IPS-18a (cell line): ENCODE results near the gene KLHL29.

ENCODE experiments used
- H3K27ac ChIP-seq: one replicate; pipeline ENCODE4 v1.5.1; 2013; ENCODE audit warnings: low read length
- H3K27me3 ChIP-seq: one replicate; pipeline ENCODE4 v1.6.1; 2013; ENCODE audit warnings: mild to moderate bottlenecking, low read length; ENCODE audit not compliant: control insufficient read depth, insufficient read depth
- H3K36me3 ChIP-seq: one replicate; pipeline ENCODE4 v1.6.1; 2013; ENCODE audit warnings: low read depth, low read length; ENCODE audit not compliant: control insufficient read depth
- H3K4me1 ChIP-seq: one replicate; pipeline ENCODE4 v1.6.1; 2013; ENCODE audit warnings: low read depth, low read length; ENCODE audit not compliant: control insufficient read depth
- H3K4me3 ChIP-seq: one replicate; pipeline ENCODE4 v1.5.1; 2013; ENCODE audit warnings: low read length
- H3K9ac ChIP-seq: one replicate; pipeline ENCODE4 v1.6.1; 2013; ENCODE audit warnings: mild to moderate bottlenecking, low read length, moderate library complexity
- H3K9me3 ChIP-seq: one replicate; pipeline ENCODE4 v1.6.1; 2013; ENCODE audit warnings: low read depth, low read length; ENCODE audit not compliant: control insufficient read depth

The KLHL29 gene

DNA sequence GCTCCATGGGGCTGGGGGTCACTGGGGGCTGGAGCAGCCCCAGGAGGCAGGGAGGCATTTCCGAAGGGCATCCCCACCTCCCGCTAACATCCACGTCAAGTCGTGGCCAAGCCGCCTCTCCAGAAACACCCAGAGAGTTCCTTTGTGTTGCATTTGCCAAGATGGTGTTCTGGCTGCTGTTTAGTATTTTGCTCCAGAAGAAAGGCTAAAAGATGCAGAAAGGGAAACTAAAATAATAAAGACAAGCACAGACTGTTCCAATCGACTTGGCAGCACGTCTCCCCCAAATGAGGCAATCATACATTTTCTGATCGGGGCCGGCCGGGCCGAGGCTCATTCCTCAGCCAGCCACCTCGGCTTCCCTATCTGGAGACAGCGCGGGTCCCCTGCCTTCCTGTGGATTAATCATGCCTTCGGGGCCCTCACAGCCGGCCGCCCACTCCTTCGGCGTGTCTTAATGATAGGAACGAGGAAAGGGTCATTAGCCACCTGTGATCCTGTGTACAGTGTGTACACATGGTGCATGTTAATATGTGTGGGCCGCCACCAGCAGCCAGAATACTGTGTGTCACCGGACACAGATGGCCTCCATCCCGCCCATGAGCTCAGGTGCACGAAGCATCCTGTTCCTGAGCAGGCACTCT is 169.2 kb downstream of the KLHL29 start:
- H3K9me3 ChIP-seq = no peaks in the 10 kb centered on the region
- no peak overlapping the region for H3K4me3 ChIP-seq
- no peaks in the 10 kb centered on the region for H3K27me3 ChIP-seq
- H3K27ac ChIP-seq = no peak overlapping the region
- no peaks in the 10 kb centered on the region for H3K36me3 ChIP-seq
- peaks cover 11% of the 10 kb centered on the region for H3K4me1 ChIP-seq
- H3K9ac ChIP-seq = no peak overlapping the region

DNA sequence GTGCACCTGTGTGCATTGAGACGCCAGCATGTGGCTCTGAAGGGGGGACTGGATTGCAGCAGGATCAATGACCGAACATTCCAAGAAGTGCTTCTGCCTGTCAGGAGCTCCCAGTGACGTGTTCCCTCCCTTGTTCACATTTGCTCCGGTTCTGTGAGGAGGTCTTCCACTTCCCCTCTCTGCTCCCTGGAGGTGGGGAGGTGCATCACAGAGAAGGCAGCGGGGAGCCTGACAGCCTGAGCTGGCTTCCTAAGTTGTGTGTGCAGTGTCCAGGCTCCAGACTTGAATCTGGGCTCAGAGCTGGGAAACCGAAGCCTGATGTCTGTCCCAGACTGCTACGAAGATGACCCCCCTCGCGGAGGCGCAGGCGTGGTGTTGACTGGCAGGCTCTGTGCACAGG is 171.0 kb downstream of the KLHL29 start:
- H3K27me3 ChIP-seq = no peaks in the 10 kb centered on the region
- H3K4me3 ChIP-seq = no peak overlapping the region
- no peaks in the 10 kb centered on the region for H3K4me1 ChIP-seq
- no peak overlapping the region for H3K27ac ChIP-seq
- no peaks in the 10 kb centered on the region for H3K9me3 ChIP-seq
- no peak overlapping the region for H3K9ac ChIP-seq
- H3K36me3 ChIP-seq = no peaks in the 10 kb centered on the region

DNA sequence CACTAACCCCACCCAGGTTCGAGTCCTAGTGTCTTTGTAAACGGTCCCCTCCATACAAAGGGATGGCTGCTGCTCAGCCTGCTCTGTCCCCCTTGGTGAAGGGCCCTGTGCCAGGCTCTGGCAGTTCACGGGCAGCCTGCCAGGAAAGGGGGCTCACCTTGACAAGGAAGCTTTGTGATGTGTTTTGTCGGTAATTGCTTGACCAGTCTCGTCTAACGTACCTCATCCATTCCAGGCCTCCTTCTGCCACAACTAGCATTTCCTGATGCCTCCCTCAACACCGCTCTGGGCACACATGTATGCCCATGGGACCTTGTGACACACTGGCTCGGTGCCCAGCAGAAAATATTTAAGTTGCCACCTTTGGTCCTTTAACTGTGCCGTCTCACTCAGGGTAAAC is 171.9 kb downstream of the KLHL29 start:
- no peak overlapping the region for H3K4me3 ChIP-seq
- no peaks in the 10 kb centered on the region for H3K4me1 ChIP-seq
- no peaks in the 10 kb centered on the region for H3K9me3 ChIP-seq
- no peaks in the 10 kb centered on the region for H3K36me3 ChIP-seq
- no peak overlapping the region for H3K9ac ChIP-seq
- H3K27me3 ChIP-seq = no peaks in the 10 kb centered on the region
- H3K27ac ChIP-seq = no peak overlapping the region

DNA sequence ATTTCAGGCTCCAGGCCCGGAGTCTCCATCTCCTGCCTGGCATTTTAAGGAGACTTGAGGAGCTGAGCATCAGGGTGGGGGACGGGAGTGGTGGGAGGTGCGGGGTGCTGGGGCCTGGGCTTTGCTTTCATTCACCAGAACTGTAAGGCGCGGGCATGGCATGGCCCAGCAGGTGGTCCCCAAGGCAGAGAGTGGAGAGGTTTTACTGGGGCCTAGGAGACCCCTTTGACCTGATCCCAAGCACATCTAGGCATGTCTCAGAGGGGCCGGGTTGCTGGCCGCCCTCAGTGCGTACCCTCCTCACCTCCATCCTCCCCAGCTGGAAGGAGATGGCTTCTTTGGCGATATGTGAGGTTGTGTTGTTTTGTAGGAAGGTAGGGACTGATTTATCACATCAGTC is 172.5 kb downstream of the KLHL29 start:
- Histone ChIP-seq H3K4me1 (no peaks in the 10 kb centered on the region), H3K9ac (no peak overlapping the region), H3K27ac (no peak overlapping the region), H3K36me3 (no peaks in the 10 kb centered on the region), H3K27me3 (no peaks in the 10 kb centered on the region), H3K9me3 (no peaks in the 10 kb centered on the region), H3K4me3 (no peak overlapping the region)

DNA sequence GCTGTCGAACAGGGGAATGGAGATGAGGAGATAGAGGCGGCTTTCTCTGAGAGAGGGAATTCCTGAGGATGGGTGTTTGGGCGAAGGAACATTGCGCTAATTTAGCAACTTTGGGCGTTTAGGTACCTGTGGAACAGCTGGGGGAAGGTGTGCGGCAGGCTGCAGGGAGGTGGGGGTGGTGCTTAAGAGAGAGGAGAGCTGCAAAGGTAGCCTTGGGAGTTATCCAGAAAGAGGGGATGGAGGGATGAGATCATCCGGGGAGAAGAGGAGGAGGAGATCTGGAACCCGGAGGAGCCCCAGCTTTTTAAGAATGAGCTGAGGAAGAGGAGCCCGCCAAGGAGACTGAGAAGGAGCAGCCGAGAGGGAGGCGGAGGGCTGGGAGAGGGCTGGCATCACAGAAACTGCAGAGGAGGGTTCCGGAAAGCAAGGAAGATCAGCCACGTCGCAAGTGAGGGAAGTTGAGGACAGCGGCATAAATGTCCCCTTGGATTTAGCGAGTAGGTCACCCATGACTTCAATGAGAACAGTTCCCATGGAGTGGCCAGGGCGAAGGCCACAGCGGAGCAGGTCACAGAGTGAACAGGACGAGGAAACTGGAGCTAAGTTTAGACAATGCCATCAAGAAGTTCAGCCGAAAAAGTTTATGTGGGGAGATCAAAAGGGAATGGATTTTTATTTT is 174.7 kb downstream of the KLHL29 start:
- Histone ChIP-seq H3K36me3 (no peaks in the 10 kb centered on the region), H3K27ac (no peak overlapping the region), H3K27me3 (no peaks in the 10 kb centered on the region), H3K4me1 (peaks cover 3% of the 10 kb centered on the region), H3K9me3 (no peaks in the 10 kb centered on the region), H3K9ac (no peak overlapping the region), H3K4me3 (no peak overlapping the region)

DNA sequence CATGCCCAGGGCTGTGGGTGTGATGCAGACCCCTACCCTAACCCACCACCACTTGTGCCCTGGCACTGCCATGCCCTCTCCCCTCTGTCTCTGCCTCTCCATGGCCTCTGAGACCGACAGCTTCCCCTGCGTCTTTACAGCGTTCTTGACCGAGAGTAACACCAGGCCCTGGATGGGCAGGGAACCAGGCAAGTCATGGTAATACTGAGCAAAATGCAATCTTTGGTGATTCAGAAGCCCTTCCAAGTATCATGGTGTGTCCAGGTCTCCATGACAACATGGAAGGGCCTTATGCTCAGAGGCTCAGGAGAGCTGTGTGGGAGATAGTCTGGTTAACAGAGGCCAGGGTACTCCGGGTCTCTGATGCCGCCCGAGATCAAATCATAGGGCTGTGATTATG is 176.1 kb downstream of the KLHL29 start:
- Histone ChIP-seq H3K27ac (no peak overlapping the region), H3K36me3 (no peaks in the 10 kb centered on the region), H3K4me3 (no peak overlapping the region), H3K4me1 (peaks cover 5% of the 10 kb centered on the region), H3K9ac (no peak overlapping the region), H3K27me3 (no peaks in the 10 kb centered on the region), H3K9me3 (no peaks in the 10 kb centered on the region)

DNA sequence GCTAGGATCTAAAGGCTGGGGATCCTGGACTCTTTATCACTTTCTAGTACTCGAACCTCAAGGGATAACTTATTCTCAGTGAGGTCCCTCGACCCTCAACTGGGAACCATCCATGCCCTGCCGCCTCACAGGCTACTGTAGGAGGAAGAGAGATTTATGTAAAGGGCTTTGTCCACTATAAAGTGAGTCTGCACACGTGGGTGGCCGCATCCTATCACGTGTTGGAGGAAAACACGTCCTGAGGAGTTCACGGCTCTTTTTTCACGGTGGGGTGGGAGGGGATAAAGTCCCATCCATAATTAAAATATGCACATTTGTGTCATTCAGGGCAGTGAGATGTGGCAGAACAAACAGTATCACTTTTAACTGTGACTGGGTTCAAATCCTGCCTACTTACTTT is 176.6 kb downstream of the KLHL29 start:
- no peaks in the 10 kb centered on the region for H3K9me3 ChIP-seq

DNA sequence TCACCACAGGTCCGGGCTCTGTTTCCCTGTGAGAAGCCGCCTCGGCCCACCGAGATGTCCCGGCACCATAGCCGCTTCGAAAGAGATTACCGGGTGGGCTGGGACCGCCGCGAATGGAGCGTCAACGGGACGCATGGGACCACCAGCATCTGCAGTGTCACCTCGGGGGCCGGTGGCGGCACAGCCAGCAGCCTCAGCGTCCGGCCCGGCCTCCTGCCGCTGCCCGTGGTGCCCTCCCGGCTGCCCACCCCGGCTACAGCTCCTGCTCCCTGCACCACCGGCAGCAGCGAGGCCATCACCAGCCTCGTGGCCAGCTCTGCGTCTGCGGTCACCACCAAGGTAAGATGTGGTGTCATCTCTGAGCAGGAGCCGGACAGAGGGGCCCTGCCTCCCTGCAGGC is 177.2 kb downstream of the KLHL29 start:
- Histone ChIP-seq H3K27ac (no peak overlapping the region), H3K36me3 (no peaks in the 10 kb centered on the region), H3K4me3 (no peak overlapping the region), H3K9me3 (no peaks in the 10 kb centered on the region), H3K27me3 (no peaks in the 10 kb centered on the region), H3K4me1 (peaks cover 11% of the 10 kb centered on the region), H3K9ac (no peak overlapping the region)

More for the DNA sequence above, 176.6 kb downstream of the KLHL29 start:
- Histone ChIP-seq H3K27ac (no peak overlapping the region), H3K4me1 (peaks cover 9% of the 10 kb centered on the region), H3K9ac (no peak overlapping the region), H3K27me3 (no peaks in the 10 kb centered on the region), H3K36me3 (no peaks in the 10 kb centered on the region), H3K4me3 (no peak overlapping the region)

DNA sequence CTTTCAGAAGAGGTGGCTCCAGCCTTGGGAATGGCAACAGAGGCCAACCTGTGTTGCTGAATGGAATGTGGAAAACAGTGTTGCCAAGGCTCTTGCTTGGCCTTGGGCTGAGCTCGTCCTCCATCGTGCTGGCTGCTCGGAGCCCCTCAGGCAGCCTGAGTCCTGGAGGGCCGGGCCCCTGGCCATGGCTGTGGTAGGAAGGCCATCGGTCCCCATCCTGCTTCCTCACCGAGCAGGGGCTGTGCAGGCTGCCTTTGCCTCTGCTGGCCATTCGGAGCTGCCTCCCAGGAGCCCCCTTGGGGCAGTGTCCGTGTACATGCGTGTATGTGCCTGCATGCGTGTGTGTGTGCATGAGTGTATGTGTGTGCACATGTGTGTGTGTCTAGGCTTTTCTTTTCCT is 178.2 kb downstream of the KLHL29 start:
- no peak overlapping the region for H3K27ac ChIP-seq
- H3K4me1 ChIP-seq = peaks cover 11% of the 10 kb centered on the region
- H3K4me3 ChIP-seq = no peak overlapping the region
- H3K27me3 ChIP-seq = no peaks in the 10 kb centered on the region
- no peak overlapping the region for H3K9ac ChIP-seq
- H3K36me3 ChIP-seq = no peaks in the 10 kb centered on the region
- H3K9me3 ChIP-seq = no peaks in the 10 kb centered on the region

DNA sequence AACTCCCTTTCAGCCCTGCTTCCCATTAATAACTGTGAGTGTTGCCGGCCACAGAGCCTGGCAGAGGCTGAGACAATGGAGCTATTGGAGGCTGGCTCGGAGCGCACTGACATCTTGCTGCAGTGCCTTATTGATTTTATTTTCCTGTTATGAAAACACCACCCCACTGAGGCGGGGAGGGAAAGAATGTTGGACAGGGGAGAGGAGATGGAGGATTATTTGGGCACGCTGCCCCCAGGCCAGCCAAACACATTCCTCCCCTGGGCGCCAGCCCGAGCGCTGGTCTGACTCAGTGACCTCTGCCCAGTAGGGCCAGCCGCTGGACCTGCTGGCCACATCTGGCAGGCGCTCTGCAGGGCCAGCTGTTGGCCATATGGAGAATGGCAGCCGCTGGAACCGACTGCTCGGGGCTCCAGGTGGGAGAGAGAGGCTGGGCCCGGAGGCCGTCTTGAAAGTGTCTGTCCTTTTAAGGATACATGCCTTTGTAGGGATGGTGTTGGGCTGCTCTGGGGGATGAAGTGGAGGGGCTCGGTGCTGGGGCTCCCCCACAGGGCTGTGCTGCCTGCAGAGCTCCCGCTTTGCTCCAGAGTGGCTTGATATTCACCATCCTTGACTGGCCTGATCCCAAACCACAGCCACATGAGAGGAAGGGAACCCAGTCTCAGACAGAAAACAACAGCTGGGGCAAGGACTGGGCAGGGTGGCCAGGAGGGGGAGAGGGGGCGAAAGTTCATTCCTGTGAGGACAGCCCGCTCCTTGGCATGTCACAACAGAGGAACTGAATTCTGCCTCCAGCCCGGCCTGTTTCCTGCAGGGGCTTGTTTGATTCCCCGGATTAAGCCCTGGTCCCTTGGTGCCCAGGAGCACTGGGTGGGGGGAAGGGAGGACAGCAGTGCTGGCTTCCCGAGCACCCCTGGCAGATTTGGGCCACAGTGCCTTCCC is 179.0 kb downstream of the KLHL29 start:
- H3K9ac ChIP-seq = no peak overlapping the region
- peaks cover 11% of the 10 kb centered on the region for H3K4me1 ChIP-seq
- H3K27ac ChIP-seq = no peak overlapping the region
- H3K27me3 ChIP-seq = no peaks in the 10 kb centered on the region
- H3K9me3 ChIP-seq = no peaks in the 10 kb centered on the region
- no peak overlapping the region for H3K4me3 ChIP-seq
- no peaks in the 10 kb centered on the region for H3K36me3 ChIP-seq

DNA sequence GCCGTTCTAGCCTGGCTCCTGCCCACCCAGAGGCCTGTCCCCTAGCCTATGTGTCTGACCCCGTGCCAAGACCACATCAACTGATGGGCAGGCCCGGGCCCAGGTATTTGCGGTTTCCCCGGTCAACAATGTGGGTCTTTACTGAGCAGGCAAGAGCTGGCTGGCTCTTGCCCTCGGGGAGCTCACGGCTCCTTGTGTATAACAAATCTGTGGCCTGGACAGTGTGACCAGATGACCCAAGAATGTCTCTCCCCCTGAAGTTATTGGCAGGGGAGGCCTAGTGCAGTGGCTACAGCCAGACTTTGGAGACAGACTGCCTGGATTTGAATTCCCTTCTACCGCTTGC is 179.6 kb downstream of the KLHL29 start:
- H3K27ac ChIP-seq = no peak overlapping the region
- no peaks in the 10 kb centered on the region for H3K36me3 ChIP-seq
- peaks cover 11% of the 10 kb centered on the region for H3K4me1 ChIP-seq
- H3K27me3 ChIP-seq = no peaks in the 10 kb centered on the region
- H3K9me3 ChIP-seq = no peaks in the 10 kb centered on the region
- no peak overlapping the region for H3K9ac ChIP-seq
- no peak overlapping the region for H3K4me3 ChIP-seq
